Gastrocnemius medialis (tissue), 4 donors: ENCODE data around the gene TTC28.

Source experiments
- POLR2A ChIP-seq, 2 donors: fragments of 450-650 bp; IDR thresholded peaks; one replicate each; pipeline ENCODE4 v1.6.1; 2017; ENCODE audit warnings: antibody characterized with exemption in 2 of 2, mild to moderate bottlenecking in 2 of 2, moderate library complexity in 2 of 2
- TF ChIP-seq, protein P1 (sequence below), 5 experiments: fragments of 450-650 bp in 3 of 5; fragments of 200-600 bp in 2 of 5; sonication (generic) in 2 of 5; IDR thresholded peaks in 4 of 5; conservative IDR thresholded peaks in 1 of 5; 1 replicate in 4 of 5; 2 replicates in 1 of 5; pipeline ENCODE4 v1.5.1; 2016 to 2019; ENCODE audit warnings: antibody characterized with exemption in 5 of 5, mild to moderate bottlenecking in 3 of 5, moderate library complexity in 3 of 5

DNA sequence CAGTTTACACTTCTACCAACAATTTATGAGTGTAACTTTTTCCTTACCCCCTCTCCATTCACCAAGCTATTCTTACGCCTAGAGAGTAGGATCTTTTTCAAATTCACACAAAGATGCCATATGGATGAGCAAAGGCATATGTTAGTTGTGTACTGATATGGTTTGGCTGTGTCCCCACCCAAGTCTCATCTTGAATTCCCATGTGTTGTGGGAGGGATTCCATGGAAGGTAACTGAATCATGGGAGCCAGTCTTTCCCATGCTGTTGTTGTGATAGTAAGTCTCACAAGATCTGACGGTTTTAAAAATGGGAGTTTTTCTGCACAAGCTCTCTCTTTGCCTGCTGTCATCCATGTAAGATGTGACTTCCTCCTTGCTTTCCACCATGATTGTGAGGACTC is 40.3 kb downstream of the TTC28 start:
- TF ChIP-seq, protein P1, sequence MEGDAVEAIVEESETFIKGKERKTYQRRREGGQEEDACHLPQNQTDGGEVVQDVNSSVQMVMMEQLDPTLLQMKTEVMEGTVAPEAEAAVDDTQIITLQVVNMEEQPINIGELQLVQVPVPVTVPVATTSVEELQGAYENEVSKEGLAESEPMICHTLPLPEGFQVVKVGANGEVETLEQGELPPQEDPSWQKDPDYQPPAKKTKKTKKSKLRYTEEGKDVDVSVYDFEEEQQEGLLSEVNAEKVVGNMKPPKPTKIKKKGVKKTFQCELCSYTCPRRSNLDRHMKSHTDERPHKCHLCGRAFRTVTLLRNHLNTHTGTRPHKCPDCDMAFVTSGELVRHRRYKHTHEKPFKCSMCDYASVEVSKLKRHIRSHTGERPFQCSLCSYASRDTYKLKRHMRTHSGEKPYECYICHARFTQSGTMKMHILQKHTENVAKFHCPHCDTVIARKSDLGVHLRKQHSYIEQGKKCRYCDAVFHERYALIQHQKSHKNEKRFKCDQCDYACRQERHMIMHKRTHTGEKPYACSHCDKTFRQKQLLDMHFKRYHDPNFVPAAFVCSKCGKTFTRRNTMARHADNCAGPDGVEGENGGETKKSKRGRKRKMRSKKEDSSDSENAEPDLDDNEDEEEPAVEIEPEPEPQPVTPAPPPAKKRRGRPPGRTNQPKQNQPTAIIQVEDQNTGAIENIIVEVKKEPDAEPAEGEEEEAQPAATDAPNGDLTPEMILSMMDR (IDR thresholded peaks at IDR 0.05 in 4 of 5, conservative IDR thresholded peaks at IDR 0.05 in 1 of 5) = no peak
- TF ChIP-seq POLR2A (IDR thresholded peaks at IDR 0.05) = no peak
